GM12878 (cell line): Measurements from ENCODE around the gene CDSN. TPM values are rescaled to one million over a fixed set of nuclear protein-coding genes. Genes with fewer than 3 reads are reported as not detected.

Experiments used
- ATAC-seq: fragments of 200-7000 bp; cut with Tn5 transposase; 3 replicates; pipeline ENCODE4 v1.9.1; 2020; ENCODE audit warnings: mild to moderate bottlenecking, moderate library complexity
- BruUV-seq: library from RNA; stranded (reverse); fragments of 400-500 nt; replicated peaks from 2 replicates; lab custom pipeline; 2021; lab: Mats Ljungman, UMichigan
- CTCF ChIA-PET: fragments of 300-600 bp; sonication (Branson Sonifier 250); formaldehyde crosslinking; extraction: SDS; loops from one replicate; lab custom pipeline; 2021; ENCODE audit warnings: inconsistent platforms; lab: Yijun Ruan, JAX
- POLR2A ChIA-PET: fragments of 350-600 bp; formaldehyde crosslinking; extraction: SDS; loops from one replicate; lab custom pipeline; 2021; ENCODE audit warnings: inconsistent platforms; lab: Charles Lee
- RAD21 ChIA-PET: fragments of 300-600 bp; sonication (Branson Sonifier 250); formaldehyde crosslinking; loops from one replicate; lab custom pipeline; 2023; ENCODE audit warnings: antibody characterized with exemption; ENCODE audit not compliant: unreplicated experiment; lab: Charles Lee
- SMC1A ChIA-PET: fragments of 300-600 bp; sonication (Branson Sonifier 250); formaldehyde crosslinking; loops from one replicate; lab custom pipeline; 2023; ENCODE audit not compliant: unreplicated experiment, uncharacterized antibody; lab: Charles Lee
- DNase-seq: peaks from one replicate; pipeline ENCODE4 v3.0.0-alpha.2; 2011; ENCODE audit warnings: low read depth, low spot score
- FAIRE-seq: peaks from 3 replicates; lab custom pipeline; 2011; peaks lifted over from hg19 to GRCh38; lab: Jason Lieb, UNC
- H2AFZ ChIP-seq: 2 replicates; pipeline ENCODE4 v1.6.0; 2011; ENCODE audit warnings: low read depth, low read length, control low read depth; ENCODE audit not compliant: control insufficient read depth
- H3K27ac ChIP-seq: 2 replicates; pipeline ENCODE4 v1.5.1; 2011; ENCODE audit warnings: control low read depth; ENCODE audit not compliant: control insufficient read depth, insufficient read depth
- H3K27me3 ChIP-seq, 2 experiments: replicated peaks in 1 of 2; 2 replicates each; pipeline versions ENCODE4 v1.6.0 to v1.6.1; 2011; ENCODE audit warnings: low read length in 1 of 2; ENCODE audit not compliant: control insufficient read depth in 2 of 2, insufficient read depth in 2 of 2
- H3K36me3 ChIP-seq, 2 experiments: 2 replicates each; pipeline ENCODE4 v1.5.1; 2011; ENCODE audit warnings: low read length in 1 of 2; ENCODE audit not compliant: control insufficient read depth in 2 of 2, insufficient read depth in 2 of 2
- H3K4me1 ChIP-seq: 2 replicates; pipeline ENCODE4 v1.6.1; 2011; ENCODE audit warnings: mild to moderate bottlenecking, low read length, moderate library complexity, mixed read lengths; ENCODE audit not compliant: control insufficient read depth, insufficient read depth
- H3K4me2 ChIP-seq: 2 replicates; pipeline ENCODE4 v1.6.0; 2011; ENCODE audit warnings: control low read depth; ENCODE audit not compliant: control insufficient read depth, insufficient read depth
- H3K4me3 ChIP-seq: fragments of 200-600 bp; sonication (generic); 2 replicates; pipeline ENCODE4 v1.5.1; 2016
- H3K79me2 ChIP-seq: 2 replicates; pipeline ENCODE4 v1.6.0; 2011; ENCODE audit warnings: low read length; ENCODE audit not compliant: control insufficient read depth, insufficient read depth
- H3K9ac ChIP-seq: 2 replicates; pipeline ENCODE4 v1.8.0; 2011; ENCODE audit warnings: low read length, control low read depth, mixed read lengths; ENCODE audit not compliant: control insufficient read depth, insufficient read depth
- H3K9me3 ChIP-seq: replicated peaks from 3 replicates; pipeline ENCODE4 v1.5.1; 2011; ENCODE audit warnings: mild to moderate bottlenecking, low read length; ENCODE audit not compliant: control insufficient read depth, insufficient read depth
- H4K20me1 ChIP-seq: 2 replicates; pipeline ENCODE4 v1.6.0; 2011; ENCODE audit not compliant: control insufficient read depth, insufficient read depth
- CEBPZ ChIP-seq: fragments of 150-350 bp; IDR thresholded peaks from 2 replicates; pipeline ENCODE4 v1.6.1; 2016; ENCODE audit warnings: low read depth, low read length
- CHD2 ChIP-seq: IDR thresholded peaks from 2 replicates; pipeline ENCODE4 v1.6.1; 2011; ENCODE audit warnings: low read depth, low read length, improper control_type of control experiment, borderline replicate concordance
- DPF2 ChIP-seq: fragments of 450-650 bp; IDR thresholded peaks from 2 replicates; pipeline ENCODE4 v1.6.1; 2017; ENCODE audit warnings: mild to moderate bottlenecking
- GATAD2B ChIP-seq: fragments of 450-650 bp; conservative IDR thresholded peaks from 2 replicates; pipeline ENCODE4 v1.6.1; 2017; ENCODE audit warnings: low read depth, mild to moderate bottlenecking, moderate library complexity
- HDGF ChIP-seq: fragments of 450-650 bp; IDR thresholded peaks from 2 replicates; pipeline ENCODE4 v1.6.1; 2016; ENCODE audit warnings: antibody characterized with exemption
- IKZF2 ChIP-seq, 2 experiments: fragments of 450-650 bp; IDR thresholded peaks; 2 replicates each; pipeline ENCODE4 v1.6.1; 2017; ENCODE audit warnings: mild to moderate bottlenecking in 2 of 2, moderate library complexity in 2 of 2
- JUNB ChIP-seq: IDR thresholded peaks from 2 replicates; pipeline ENCODE4 v1.6.1; 2016; ENCODE audit warnings: antibody characterized with exemption, mild to moderate bottlenecking
- PAX5 ChIP-seq: IDR thresholded peaks from 2 replicates; pipeline ENCODE4 v1.6.1; 2011; ENCODE audit warnings: low read depth, low read length, borderline replicate concordance
- PML ChIP-seq: IDR thresholded peaks from 2 replicates; pipeline ENCODE4 v1.6.1; 2012; ENCODE audit warnings: low read length, inconsistent platforms
- POLR2A ChIP-seq: IDR thresholded peaks from 2 replicates; pipeline ENCODE4 v1.6.1; 2011; ENCODE audit warnings: low read depth, mild to moderate bottlenecking, low read length
- SIN3A ChIP-seq: IDR thresholded peaks from 2 replicates; pipeline ENCODE4 v1.6.1; 2012; ENCODE audit warnings: low read depth, low read length, improper control_type of control experiment
- TAF1 ChIP-seq: IDR thresholded peaks from 2 replicates; pipeline ENCODE4 v1.6.1; 2011; ENCODE audit warnings: mild to moderate bottlenecking, low read depth, low read length, borderline replicate concordance
- TARDBP ChIP-seq: IDR thresholded peaks from 2 replicates; pipeline ENCODE4 v1.6.1; 2016; ENCODE audit warnings: borderline replicate concordance
- YY1 ChIP-seq: IDR thresholded peaks from 2 replicates; pipeline ENCODE4 v1.6.1; 2011; ENCODE audit warnings: low read depth, mild to moderate bottlenecking, low read length
- WGBS: methylation state at CpG from one replicate; pipeline ENCODE4 v1.1.6; 2016; ENCODE audit warnings: low lambda C conversion rate; ENCODE audit not compliant: insufficient replicate concordance, insufficient coverage; ENCODE audit errors: missing lambda C conversion rate; 5-methylcytosine and 5-hydroxymethylcytosine counted together
- in situ Hi-C: fragments of 300-500 bp; cut with MboI; formaldehyde crosslinking; loops from 9 replicates; pipeline ENCODE4 v1.14.3; 2018; ENCODE audit warnings: mixed read lengths
- intact Hi-C: fragments of 100-400 bp; cut with micrococcal nuclease; formaldehyde crosslinking; loops from one replicate; pipeline ENCODE4 v1.14.2; 2022; ENCODE audit not compliant: unreplicated experiment
- polyA plus RNA-seq, 11 experiments: library from polyadenylated mRNA; depleted of rRNA in 4 of 11; unstranded in 6 of 11; stranded (reverse) in 5 of 11; fragments of >200 nt; fragmentation: Nextera tagmentation in 4 of 11; fragmentation: Illumina TruSeq in 1 of 11; extraction: Ambion mirVana in 4 of 11; extraction: Trizol in 1 of 11; gene quantifications; 1 replicate in 1 of 11; 2 replicates in 10 of 11; pipeline versions ENCODE4 v1.2.1 to v1.2.3, GENCODE V29; 2011 to 2016; ENCODE audit warnings: inconsistent platforms in 2 of 11, missing spikeins in 2 of 11, low read depth in 1 of 11
- total RNA-seq, 4 experiments: library from RNA; depleted of rRNA in 3 of 4; stranded (reverse); fragments of >200 nt in 3 of 4; fragmentation: Illumina TruSeq in 1 of 4; extraction: Trizol in 1 of 4; gene quantifications; 2 replicates each; pipeline versions ENCODE4 v1.2.1 to v1.2.3, GENCODE V29; 2013 to 2021
- TF ChIP-seq, protein P1 (sequence below), 3 experiments: IDR thresholded peaks in 2 of 3; conservative IDR thresholded peaks in 1 of 3; 2 replicates each; pipeline ENCODE4 v1.5.1; 2011; ENCODE audit warnings: low read depth in 3 of 3, low read length in 3 of 3, mild to moderate bottlenecking in 3 of 3, control low read depth in 2 of 3, moderate library complexity in 2 of 3, inconsistent platforms in 1 of 3, mixed read lengths in 1 of 3; ENCODE audit not compliant: control insufficient read depth in 2 of 3, insufficient read depth in 1 of 3; ENCODE audit errors: extremely low read depth in 1 of 3
- TF ChIP-seq, protein P2 (sequence below): IDR thresholded peaks from 2 replicates; pipeline ENCODE4 v1.6.1; 2011; ENCODE audit warnings: low read depth, low read length, improper control_type of control experiment, borderline replicate concordance

Gene CDSN
- total and polyA plus RNA-seq, 10 of the 15 experiments (the other 5 are each of a cell fraction or from before 2014, with no cell fraction given), result 0.01 TPM; not detected in 9

GRCh38 chr6:31158863-31159855 is 38.9 kb upstream of the CDSN start:
- Histone ChIP-seq H3K9ac (peak overlapping the region; percentile 81), H2AFZ (peak overlapping the region; percentile 80), H3K27ac (peak overlapping the region; percentile 57), H3K4me1 (peaks cover 18% of the 10 kb centered on the region), H3K4me3 (peak overlapping the region; percentile 90), H4K20me1 (no peaks in the 10 kb centered on the region; the same call in 1 of the 2 replicates), H3K4me2 (peak overlapping the region; percentile 77), H3K36me3 (peaks cover 8 to 12% of the 10 kb centered on the region in 2 experiments), H3K9me3 (no peaks in the 10 kb centered on the region), H3K79me2 (peaks cover 39% of the 10 kb centered on the region), H3K27me3 (no peaks in the 10 kb centered on the region)
- FAIRE-seq (no peak), DNase-seq (no peak), ATAC-seq (peak; percentile 52)
- in situ Hi-C loops (no loop called here), intact Hi-C loops (loop anchor here (2.0 kb wide), 1 partner anchor 34 kb away; no protein-coding TSS in a partner anchor)
- BruUV-seq, result TSS peak; percentile 79
- POLR2A ChIA-PET, result interaction anchor here (1.1 to 3.0 kb wide), 5 partner anchors 25 to 277 kb away, joined by 3 to 10 read pairs (median 5); no protein-coding TSS in a partner anchor
- SMC1A ChIA-PET, result interaction anchor here (1.0 to 4.2 kb wide), 6 partner anchors 12 to 208 kb away, joined by 3 to 21 read pairs (median 8); no protein-coding TSS in a partner anchor
- 1% methylated on average over 34 of the region's 35 CpGs for WGBS
- RAD21 ChIA-PET, result interaction anchor here (0.8 to 2.0 kb wide), 8 partner anchors 22 to 245 kb away, joined by 3 to 12 read pairs (median 4); partner anchors contain the start of gene VARS2
- CTCF ChIA-PET, result interaction anchor here (0.7 to 2.9 kb wide), 17 partner anchors 11 to 240 kb away, joined by 3 to 17 read pairs (median 3); partner anchors contain the start of genes POU5F1 and PSORS1C2
- 0 out of 2 replicates have a peak, but pooled peaks have one; percentile 36 for TF ChIP-seq YY1
- 0 out of 2 replicates have a peak, but pooled peaks have one; percentile 42 for TF ChIP-seq TARDBP
- TF ChIP-seq, protein P1, sequence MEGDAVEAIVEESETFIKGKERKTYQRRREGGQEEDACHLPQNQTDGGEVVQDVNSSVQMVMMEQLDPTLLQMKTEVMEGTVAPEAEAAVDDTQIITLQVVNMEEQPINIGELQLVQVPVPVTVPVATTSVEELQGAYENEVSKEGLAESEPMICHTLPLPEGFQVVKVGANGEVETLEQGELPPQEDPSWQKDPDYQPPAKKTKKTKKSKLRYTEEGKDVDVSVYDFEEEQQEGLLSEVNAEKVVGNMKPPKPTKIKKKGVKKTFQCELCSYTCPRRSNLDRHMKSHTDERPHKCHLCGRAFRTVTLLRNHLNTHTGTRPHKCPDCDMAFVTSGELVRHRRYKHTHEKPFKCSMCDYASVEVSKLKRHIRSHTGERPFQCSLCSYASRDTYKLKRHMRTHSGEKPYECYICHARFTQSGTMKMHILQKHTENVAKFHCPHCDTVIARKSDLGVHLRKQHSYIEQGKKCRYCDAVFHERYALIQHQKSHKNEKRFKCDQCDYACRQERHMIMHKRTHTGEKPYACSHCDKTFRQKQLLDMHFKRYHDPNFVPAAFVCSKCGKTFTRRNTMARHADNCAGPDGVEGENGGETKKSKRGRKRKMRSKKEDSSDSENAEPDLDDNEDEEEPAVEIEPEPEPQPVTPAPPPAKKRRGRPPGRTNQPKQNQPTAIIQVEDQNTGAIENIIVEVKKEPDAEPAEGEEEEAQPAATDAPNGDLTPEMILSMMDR (IDR thresholded peaks at IDR 0.05 in 2 of 3, conservative IDR thresholded peaks at IDR 0.05 in 1 of 3; ENCODE audit: control insufficient read depth in 2 of 3, extremely low read depth in 1 of 3, insufficient read depth in 1 of 3, low read depth in 3 of 3, low read length in 3 of 3), result peak in 2 of 3 experiments; percentile 30 to 32; a peak in 2 of 6 replicates
- no peak for TF ChIP-seq CEBPZ
- peak; percentile 52; the same call in 1 of the 2 replicates for TF ChIP-seq PAX5
- peak in 1 of 2 experiments; percentile 9; a peak in 1 of 4 replicates for TF ChIP-seq IKZF2 (IDR thresholded peaks at IDR 0.05)
- peak; percentile 30; the same call in 1 of the 2 replicates for TF ChIP-seq TAF1
- peak; percentile 31; the same call in 1 of the 2 replicates for TF ChIP-seq SIN3A
- no peak for TF ChIP-seq CHD2
- TF ChIP-seq PML, result peak; percentile 20; the same call in 1 of the 2 replicates
- peak; percentile 26; the same call in 1 of the 2 replicates for TF ChIP-seq GATAD2B
- 0 out of 2 replicates have a peak, but pooled peaks have one; percentile 35 for TF ChIP-seq HDGF
- peak; percentile 4; the same call in 1 of the 2 replicates for TF ChIP-seq DPF2
- TF ChIP-seq POLR2A, result peak; percentile 41; the same call in 1 of the 2 replicates
- TF ChIP-seq JUNB, result no peak
- TF ChIP-seq, protein P2, sequence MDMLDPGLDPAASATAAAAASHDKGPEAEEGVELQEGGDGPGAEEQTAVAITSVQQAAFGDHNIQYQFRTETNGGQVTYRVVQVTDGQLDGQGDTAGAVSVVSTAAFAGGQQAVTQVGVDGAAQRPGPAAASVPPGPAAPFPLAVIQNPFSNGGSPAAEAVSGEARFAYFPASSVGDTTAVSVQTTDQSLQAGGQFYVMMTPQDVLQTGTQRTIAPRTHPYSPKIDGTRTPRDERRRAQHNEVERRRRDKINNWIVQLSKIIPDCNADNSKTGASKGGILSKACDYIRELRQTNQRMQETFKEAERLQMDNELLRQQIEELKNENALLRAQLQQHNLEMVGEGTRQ, result no peak
